ENCODE data around the gene RBM10. TPM values are rescaled to one million over a fixed set of nuclear protein-coding genes. Genes with fewer than 3 reads are reported as not detected.

Gene RBM10
- total and polyA plus RNA-seq, 4 donors, result 8.4 to 46.8 (median 24.3) TPM

DNA sequence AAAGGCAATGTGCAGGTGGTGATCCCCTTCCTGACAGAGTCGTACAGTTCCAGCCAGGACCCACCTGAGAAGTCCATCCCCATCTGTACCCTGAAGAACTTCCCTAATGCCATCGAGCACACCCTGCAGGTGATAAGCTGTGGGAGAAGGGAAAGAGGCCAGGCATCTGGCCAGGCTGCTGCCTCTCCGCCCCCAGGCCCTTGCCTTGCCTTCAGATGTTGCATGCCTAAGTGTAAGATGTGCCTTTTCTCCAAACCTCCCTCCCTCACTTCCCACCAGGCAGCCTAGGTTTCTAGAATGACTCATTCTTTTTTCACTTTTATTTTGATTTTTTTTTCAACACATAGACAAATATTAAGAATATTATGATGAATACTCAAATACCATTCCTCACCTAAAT, 61.3 kb downstream of the RBM10 start:
- Histone ChIP-seq H3K27ac (ENCODE audit: low read depth in 1 of 2, low read length in 2 of 2) (no peak overlapping the region), H3K36me3 (ENCODE audit: control insufficient read depth in 1 of 2, insufficient read depth in 2 of 2, low read length in 1 of 2) (peaks cover 6 to 24% of the 10 kb centered on the region in 2 donors), H3K4me3 (ENCODE audit: low read length in 2 of 2) (no peak overlapping the region), H3K4me1 (ENCODE audit: control insufficient read depth in 1 of 2, insufficient read depth in 2 of 2, low read length in 2 of 2) (no peaks in the 10 kb centered on the region), H3K9me3 (ENCODE audit: control insufficient read depth, low read length) (no peaks in the 10 kb centered on the region), H3K27me3 (ENCODE audit: control insufficient read depth in 1 of 2, insufficient read depth in 2 of 2, low read length in 1 of 2) (no peaks in the 10 kb centered on the region)
- DNase-seq (peak in 1 of 2 donors; percentile 31), ATAC-seq (ENCODE audit: low FRiP score) (no peak)
- intact Hi-C loops (cut with DNase I), result no loop called here
- WGBS, 2 donors, result 58 to 86% methylated on average over 3 of the region's 3 CpGs

DNA sequence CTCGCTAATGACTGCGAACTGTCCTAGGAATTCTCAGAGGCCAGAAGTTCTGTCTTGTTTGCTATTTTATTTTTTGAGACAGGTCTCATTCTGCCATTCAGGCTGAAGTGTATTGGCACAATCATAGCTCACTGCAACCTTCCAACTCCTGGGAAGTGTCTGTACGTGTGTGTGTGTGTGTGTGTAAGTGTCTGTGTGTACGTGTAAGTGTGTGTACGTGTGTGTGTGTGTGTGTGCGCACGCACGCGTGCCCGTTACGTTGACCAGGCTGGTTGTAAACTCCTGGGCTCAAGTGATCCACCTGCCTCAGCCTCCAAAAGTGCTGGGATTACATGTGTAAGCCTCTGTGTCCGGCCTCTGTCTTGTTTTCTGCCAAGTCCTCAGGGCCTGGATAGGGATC, 63.1 kb downstream of the RBM10 start:
- H3K4me3 ChIP-seq (ENCODE audit: low read length in 2 of 2), result no peak overlapping the region
- peaks cover 2 to 14% of the 10 kb centered on the region in 2 donors for H3K36me3 ChIP-seq (ENCODE audit: control insufficient read depth in 1 of 2, insufficient read depth in 2 of 2, low read length in 1 of 2)
- 78 to 87% methylated on average over 12 of the region's 12 CpGs for WGBS, 2 donors
- no peaks in the 10 kb centered on the region for H3K27me3 ChIP-seq (ENCODE audit: control insufficient read depth in 1 of 2, insufficient read depth in 2 of 2, low read length in 1 of 2)
- no peaks in the 10 kb centered on the region for H3K4me1 ChIP-seq (ENCODE audit: control insufficient read depth in 1 of 2, insufficient read depth in 2 of 2, low read length in 2 of 2)
- peak in 1 of 2 donors; percentile 38 for DNase-seq
- intact Hi-C loops (cut with DNase I), result no loop called here
- no peak overlapping the region for H3K27ac ChIP-seq (ENCODE audit: low read depth in 1 of 2, low read length in 2 of 2)
- ATAC-seq (ENCODE audit: low FRiP score), result no peak
- no peaks in the 10 kb centered on the region for H3K9me3 ChIP-seq (ENCODE audit: control insufficient read depth, low read length)

DNA sequence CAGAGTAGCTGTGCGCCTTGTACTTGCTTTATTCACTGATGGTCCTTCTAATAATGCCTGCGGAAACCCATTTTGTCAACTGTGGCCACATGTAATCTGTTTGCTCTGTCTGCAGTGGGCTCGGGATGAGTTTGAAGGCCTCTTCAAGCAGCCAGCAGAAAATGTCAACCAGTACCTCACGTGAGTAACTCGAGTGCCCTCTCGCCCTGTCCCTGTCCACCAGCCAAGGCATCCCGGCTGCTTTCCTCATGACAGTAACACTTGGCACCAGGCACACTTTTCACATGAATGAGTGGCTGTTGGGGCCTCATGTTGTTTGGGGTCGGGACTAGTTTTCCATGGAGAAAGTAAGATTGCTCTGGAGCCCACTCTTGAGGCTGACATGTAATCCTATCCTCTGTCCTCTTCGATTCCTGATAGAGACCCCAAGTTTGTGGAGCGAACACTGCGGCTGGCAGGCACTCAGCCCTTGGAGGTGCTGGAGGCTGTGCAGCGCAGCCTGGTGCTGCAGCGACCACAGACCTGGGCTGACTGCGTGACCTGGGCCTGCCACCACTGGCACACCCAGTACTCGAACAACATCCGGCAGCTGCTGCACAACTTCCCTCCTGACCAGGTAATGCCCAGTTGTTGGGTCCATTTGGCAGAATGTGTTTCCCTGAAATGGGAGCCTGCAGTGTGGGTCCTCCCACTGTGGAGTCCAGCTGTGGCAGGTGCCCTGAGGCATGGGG, 64.7 kb downstream of the RBM10 start:
- no peak overlapping the region for H3K4me3 ChIP-seq (ENCODE audit: low read length in 2 of 2)
- DNase-seq (peak in 1 of 2 donors; percentile 59), ATAC-seq (ENCODE audit: low FRiP score) (no peak)
- H3K27ac ChIP-seq (ENCODE audit: low read depth in 1 of 2, low read length in 2 of 2), result no peak overlapping the region
- no peaks in the 10 kb centered on the region for H3K27me3 ChIP-seq (ENCODE audit: control insufficient read depth in 1 of 2, insufficient read depth in 2 of 2, low read length in 1 of 2)
- no peaks in the 10 kb centered on the region for H3K4me1 ChIP-seq (ENCODE audit: control insufficient read depth in 1 of 2, insufficient read depth in 2 of 2, low read length in 2 of 2)
- no peaks in the 10 kb centered on the region for H3K9me3 ChIP-seq (ENCODE audit: control insufficient read depth, low read length)
- peaks cover 0 to 18% of the 10 kb centered on the region in 2 donors for H3K36me3 ChIP-seq (ENCODE audit: control insufficient read depth in 1 of 2, insufficient read depth in 2 of 2, low read length in 1 of 2)
- intact Hi-C loops (cut with DNase I), result no loop called here
- 86 to 90% methylated on average over 16 of the region's 16 CpGs for WGBS, 2 donors

DNA sequence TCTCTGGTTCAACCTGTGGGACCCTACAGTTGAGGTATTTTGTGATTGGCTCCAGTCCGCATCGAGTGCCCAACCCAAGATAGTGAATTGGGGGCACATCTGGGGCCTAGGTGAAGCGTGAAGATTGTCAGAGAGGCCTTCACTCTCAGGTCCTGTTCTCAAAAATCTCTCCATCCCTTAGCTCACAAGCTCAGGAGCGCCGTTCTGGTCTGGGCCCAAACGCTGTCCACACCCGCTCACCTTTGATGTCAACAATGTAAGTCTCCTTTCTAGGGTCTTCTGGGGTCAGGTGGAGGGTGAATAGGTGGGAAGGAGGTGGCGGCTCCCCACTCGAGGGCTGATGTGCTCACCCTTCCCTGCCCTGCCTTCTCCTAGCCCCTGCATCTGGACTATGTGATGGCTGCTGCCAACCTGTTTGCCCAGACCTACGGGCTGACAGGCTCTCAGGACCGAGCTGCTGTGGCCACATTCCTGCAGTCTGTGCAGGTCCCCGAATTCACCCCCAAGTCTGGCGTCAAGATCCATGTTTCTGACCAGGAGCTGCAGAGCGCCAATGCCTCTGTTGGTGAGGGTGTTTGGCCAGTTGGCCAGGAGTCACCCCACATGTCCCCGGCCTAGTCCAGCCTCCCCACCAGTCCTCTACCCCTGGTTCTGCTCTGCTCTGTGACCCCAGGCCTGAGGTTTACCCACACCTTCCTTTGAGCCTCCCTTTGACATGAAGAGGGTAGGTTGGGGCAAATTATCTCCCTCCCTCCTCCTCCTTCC, 65.8 kb downstream of the RBM10 start:
- intact Hi-C loops (cut with DNase I), result no loop called here
- Histone ChIP-seq H3K4me1 (ENCODE audit: control insufficient read depth in 1 of 2, insufficient read depth in 2 of 2, low read length in 2 of 2) (no peaks in the 10 kb centered on the region), H3K4me3 (ENCODE audit: low read length in 2 of 2) (no peak overlapping the region), H3K36me3 (ENCODE audit: control insufficient read depth in 1 of 2, insufficient read depth in 2 of 2, low read length in 1 of 2) (peaks cover 0 to 15% of the 10 kb centered on the region in 2 donors), H3K27ac (ENCODE audit: low read depth in 1 of 2, low read length in 2 of 2) (no peak overlapping the region), H3K9me3 (ENCODE audit: control insufficient read depth, low read length) (no peaks in the 10 kb centered on the region), H3K27me3 (ENCODE audit: control insufficient read depth in 1 of 2, insufficient read depth in 2 of 2, low read length in 1 of 2) (no peaks in the 10 kb centered on the region)
- DNase-seq (peak in 1 of 2 donors; percentile 53), ATAC-seq (ENCODE audit: low FRiP score) (no peak)
- 86 to 91% methylated on average over 15 of the region's 15 CpGs for WGBS, 2 donors

DNA sequence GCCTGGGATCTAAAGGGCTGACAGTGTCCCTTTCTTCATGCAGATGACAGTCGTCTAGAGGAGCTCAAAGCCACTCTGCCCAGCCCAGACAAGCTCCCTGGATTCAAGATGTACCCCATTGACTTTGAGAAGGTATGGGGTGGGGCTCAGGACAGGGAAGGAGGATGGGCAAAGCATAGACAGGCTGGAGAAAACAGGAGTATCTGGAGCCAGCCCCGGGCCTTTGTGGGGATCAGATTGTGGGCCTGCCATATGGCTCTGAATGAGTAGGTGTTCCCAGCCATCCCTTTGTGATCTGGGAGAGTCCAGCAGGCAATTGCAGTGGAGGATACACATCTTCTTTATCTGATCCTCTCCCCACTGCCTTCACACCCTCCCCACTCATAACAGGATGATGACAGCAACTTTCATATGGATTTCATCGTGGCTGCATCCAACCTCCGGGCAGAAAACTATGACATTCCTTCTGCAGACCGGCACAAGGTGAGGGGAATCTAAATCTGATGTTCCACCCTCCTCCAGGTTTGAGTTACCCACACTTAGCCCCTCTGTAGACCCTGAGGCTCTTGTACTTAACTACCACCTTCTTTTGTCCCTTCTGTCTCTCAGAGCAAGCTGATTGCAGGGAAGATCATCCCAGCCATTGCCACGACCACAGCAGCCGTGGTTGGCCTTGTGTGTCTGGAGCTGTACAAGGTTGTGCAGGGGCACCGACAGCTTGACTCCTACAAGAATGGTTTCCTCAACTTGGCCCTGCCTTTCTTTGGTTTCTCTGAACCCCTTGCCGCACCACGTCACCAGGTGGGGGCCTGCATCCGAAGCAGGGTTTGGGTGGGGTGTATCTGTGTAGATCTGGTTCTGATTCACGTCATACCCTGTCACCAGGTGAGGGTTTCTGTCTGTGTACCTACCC, 67.6 kb downstream of the RBM10 start:
- H3K27me3 ChIP-seq (ENCODE audit: control insufficient read depth in 1 of 2, insufficient read depth in 2 of 2, low read length in 1 of 2), result no peaks in the 10 kb centered on the region
- peaks cover 0 to 12% of the 10 kb centered on the region in 2 donors for H3K36me3 ChIP-seq (ENCODE audit: control insufficient read depth in 1 of 2, insufficient read depth in 2 of 2, low read length in 1 of 2)
- no peak overlapping the region for H3K4me3 ChIP-seq (ENCODE audit: low read length in 2 of 2)
- H3K4me1 ChIP-seq (ENCODE audit: control insufficient read depth in 1 of 2, insufficient read depth in 2 of 2, low read length in 2 of 2), result no peaks in the 10 kb centered on the region
- no peak for ATAC-seq (ENCODE audit: low FRiP score)
- DNase-seq, result peak in 1 of 2 donors; percentile 40
- intact Hi-C loops (cut with DNase I), result no loop called here
- WGBS, 2 donors, result 88 to 93% methylated on average over 12 of the region's 12 CpGs
- H3K27ac ChIP-seq (ENCODE audit: low read depth in 1 of 2, low read length in 2 of 2), result no peak overlapping the region
- no peaks in the 10 kb centered on the region for H3K9me3 ChIP-seq (ENCODE audit: control insufficient read depth, low read length)

DNA sequence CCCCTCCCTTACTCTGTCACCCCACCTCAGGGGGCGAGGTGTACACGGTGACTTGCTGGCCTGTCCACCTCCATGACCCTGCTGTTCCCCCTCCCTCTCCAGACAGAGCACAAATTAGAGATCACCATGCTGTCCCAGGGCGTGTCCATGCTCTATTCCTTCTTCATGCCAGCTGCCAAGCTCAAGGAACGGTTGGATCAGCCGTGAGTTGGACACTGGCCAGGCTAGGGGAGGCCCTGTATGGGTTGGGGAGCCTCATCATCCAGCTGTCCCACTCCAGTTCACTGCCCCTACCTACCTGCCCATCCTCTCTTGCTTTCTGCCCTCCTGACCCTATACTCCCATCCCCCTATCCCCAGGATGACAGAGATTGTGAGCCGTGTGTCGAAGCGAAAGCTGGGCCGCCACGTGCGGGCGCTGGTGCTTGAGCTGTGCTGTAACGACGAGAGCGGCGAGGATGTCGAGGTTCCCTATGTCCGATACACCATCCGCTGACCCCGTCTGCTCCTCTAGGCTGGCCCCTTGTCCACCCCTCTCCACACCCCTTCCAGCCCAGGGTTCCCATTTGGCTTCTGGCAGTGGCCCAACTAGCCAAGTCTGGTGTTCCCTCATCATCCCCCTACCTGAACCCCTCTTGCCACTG, 69.5 kb downstream of the RBM10 start:
- H3K27me3 ChIP-seq (ENCODE audit: control insufficient read depth in 1 of 2, insufficient read depth in 2 of 2, low read length in 1 of 2), result no peaks in the 10 kb centered on the region
- no peak overlapping the region for H3K4me3 ChIP-seq (ENCODE audit: low read length in 2 of 2)
- H3K36me3 ChIP-seq (ENCODE audit: control insufficient read depth in 1 of 2, insufficient read depth in 2 of 2, low read length in 1 of 2), result peaks cover 0 to 12% of the 10 kb centered on the region in 2 donors
- ATAC-seq (ENCODE audit: low FRiP score) (no peak), DNase-seq (peak in 1 of 2 donors; percentile 67)
- no peak overlapping the region for H3K27ac ChIP-seq (ENCODE audit: low read depth in 1 of 2, low read length in 2 of 2)
- 80 to 84% methylated on average over 20 of the region's 20 CpGs for WGBS, 2 donors
- H3K4me1 ChIP-seq (ENCODE audit: control insufficient read depth in 1 of 2, insufficient read depth in 2 of 2, low read length in 2 of 2), result no peaks in the 10 kb centered on the region
- H3K9me3 ChIP-seq (ENCODE audit: control insufficient read depth, low read length), result no peaks in the 10 kb centered on the region
- intact Hi-C loops (cut with DNase I), result no loop called here

DNA sequence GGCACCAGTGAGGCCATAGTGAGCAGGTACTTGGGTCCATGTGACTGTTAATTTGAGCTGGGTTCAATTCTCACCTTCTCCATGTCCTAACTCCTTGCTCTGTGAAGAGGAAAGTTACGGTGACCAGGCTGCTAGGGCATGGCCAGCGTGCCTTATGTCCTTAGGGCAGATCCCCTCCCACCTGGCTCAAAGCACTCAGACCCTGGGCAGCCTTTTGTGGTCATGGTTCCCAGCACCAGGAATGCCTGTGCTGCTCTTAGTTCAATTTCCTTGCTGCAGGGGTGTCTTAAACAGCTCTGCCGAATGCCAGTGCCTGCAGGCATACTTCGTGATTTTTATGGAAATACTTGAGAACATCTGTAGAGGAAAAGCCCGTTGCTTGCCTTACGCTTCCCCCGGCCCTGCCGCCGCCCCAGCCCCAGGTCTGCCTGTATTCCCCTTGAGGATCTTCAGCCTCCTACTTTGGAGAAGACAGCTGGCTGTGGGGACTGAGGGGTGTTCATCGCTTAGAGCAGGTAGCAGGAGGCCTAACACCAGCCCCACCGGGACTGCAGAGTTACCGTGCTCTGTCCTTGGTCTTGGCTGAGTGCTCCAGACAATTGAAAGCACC, 70.4 kb downstream of the RBM10 start:
- no peak overlapping the region for H3K27ac ChIP-seq (ENCODE audit: low read depth in 1 of 2, low read length in 2 of 2)

More for the DNA sequence above, 70.4 kb downstream of the RBM10 start:
- 82 to 89% methylated on average over 12 of the region's 12 CpGs for WGBS, 2 donors
- H3K4me1 ChIP-seq (ENCODE audit: control insufficient read depth in 1 of 2, insufficient read depth in 2 of 2, low read length in 2 of 2), result no peaks in the 10 kb centered on the region
- H3K27me3 ChIP-seq (ENCODE audit: control insufficient read depth in 1 of 2, insufficient read depth in 2 of 2, low read length in 1 of 2), result no peaks in the 10 kb centered on the region
- no peaks in the 10 kb centered on the region for H3K9me3 ChIP-seq (ENCODE audit: control insufficient read depth, low read length)
- peak in 1 of 2 donors; percentile 62 for DNase-seq
- no peak for ATAC-seq (ENCODE audit: low FRiP score)
- intact Hi-C loops (cut with DNase I), result no loop called here
- H3K4me3 ChIP-seq (ENCODE audit: low read length in 2 of 2), result no peak overlapping the region
- H3K36me3 ChIP-seq (ENCODE audit: control insufficient read depth in 1 of 2, insufficient read depth in 2 of 2, low read length in 1 of 2), result peaks cover 0 to 7% of the 10 kb centered on the region in 2 donors

Data from aorta (tissue), 5 donors.